Stimulated activated CD8-positive, alpha-beta memory T cell treated with anti-CD3 and anti-CD28 coated beads, Interleukin-15, amount 100 ng/mL, for 24 hours (primary cell): Measurements from ENCODE around the gene STAT6.

Experiments
- DNase-seq: peaks from one replicate; pipeline ENCODE4 v3.0.0-alpha.2; 2020; ENCODE audit warnings: low read depth

STAT6 gene

GRCh38 chr12:57146092-57146491 is 34.9 kb upstream of the STAT6 start:
- DNase-seq: no peak

- DNase-seq: no peak
Observed at GRCh38 chr12:57145460-57146059, 34.4 kb upstream of the STAT6 start.

GRCh38 chr12:57143454-57143853 is 32.3 kb upstream of the STAT6 start:
- no peak for DNase-seq

- DNase-seq: no peak
Observed at GRCh38 chr12:57142727-57143126, 31.6 kb upstream of the STAT6 start.

GRCh38 chr12:57142121-57142520 is 31.0 kb upstream of the STAT6 start:
- no peak for DNase-seq

- DNase-seq: no peak
Observed at GRCh38 chr12:57141249-57141648, 30.1 kb upstream of the STAT6 start.

- DNase-seq: no peak
Observed at GRCh38 chr12:57139796-57140649, 28.9 kb upstream of the STAT6 start.

- DNase-seq: no peak
Observed at GRCh38 chr12:57138526-57139272, 27.5 kb upstream of the STAT6 start.

- no peak for DNase-seq
Observed at GRCh38 chr12:57135527-57136326, 24.6 kb upstream of the STAT6 start.

- no peak for DNase-seq
Observed at GRCh38 chr12:57134949-57135348, 23.8 kb upstream of the STAT6 start.

GRCh38 chr12:57133916-57134315 is 22.8 kb upstream of the STAT6 start:
- DNase-seq: no peak

- DNase-seq: no peak
Observed at GRCh38 chr12:57133013-57133569, 21.9 kb upstream of the STAT6 start.

GRCh38 chr12:57131896-57132744 is 21.0 kb upstream of the STAT6 start:
- DNase-seq: no peak

- no peak for DNase-seq
Observed at GRCh38 chr12:57130941-57131340, 19.8 kb upstream of the STAT6 start.

- no peak for DNase-seq
Observed at GRCh38 chr12:57129889-57130288, 18.7 kb upstream of the STAT6 start.

- DNase-seq: no peak
Observed at GRCh38 chr12:57129321-57129842, 18.2 kb upstream of the STAT6 start.

- no peak for DNase-seq
Observed at GRCh38 chr12:57128519-57129247, 17.5 kb upstream of the STAT6 start.

- DNase-seq: peak; percentile 52
Observed at GRCh38 chr12:57127726-57128518, 16.8 kb upstream of the STAT6 start, which contains the start of gene LRP1. Gene LRP1 (plus strand): TSS chr12:57128483. CDS start chr12:57128965, 482 bp downstream.
